Erythroblast (primary cell): ENCODE data around the gene MCF2L.

Source experiments
- DNase-seq, 2 experiments: peaks; one replicate each; lab custom pipeline; 2025; lab: John Stamatoyannopoulos, UW
- GATA1 ChIP-seq: IDR thresholded peaks from 2 replicates; pipeline ENCODE4 v1.6.1; 2011; ENCODE audit warnings: low read depth, mild to moderate bottlenecking, control low read depth, low read length, moderate library complexity
- POLR2A ChIP-seq: IDR thresholded peaks from 2 replicates; pipeline ENCODE4 v1.6.1; 2011; ENCODE audit warnings: mild to moderate bottlenecking, low read length

The MCF2L gene

GRCh38 chr13:113053801-113054604 is 85.0 kb downstream of the MCF2L start:
- TF ChIP-seq GATA1 (no peak), POLR2A (no peak)
- no peak for DNase-seq

GRCh38 chr13:113057084-113057483 is 88.1 kb downstream of the MCF2L start:
- TF ChIP-seq GATA1 (no peak), POLR2A (no peak)
- DNase-seq, result no peak

- DNase-seq, result peak in 1 of 2 experiments; percentile 37
These were observed 88.5 kb downstream of the MCF2L start for GRCh38 chr13:113057559-113057958.

GRCh38 chr13:113058129-113058987 is 89.3 kb downstream of the MCF2L start:
- no peak for TF ChIP-seq POLR2A
- TF ChIP-seq GATA1, result no peak
- peak in 1 of 2 experiments; percentile 24 for DNase-seq

GRCh38 chr13:113058988-113059850 is 90.2 kb downstream of the MCF2L start:
- no peak for TF ChIP-seq GATA1

GRCh38 chr13:113059891-113060290 is 90.9 kb downstream of the MCF2L start:
- DNase-seq, result no peak
- TF ChIP-seq POLR2A (no peak), GATA1 (no peak)

More at GRCh38 chr13:113058988-113059850, 90.2 kb downstream of the MCF2L start:
- no peak for DNase-seq

GRCh38 chr13:113060557-113061270 is 91.7 kb downstream of the MCF2L start:
- no peak for DNase-seq
- no peak for TF ChIP-seq POLR2A
- TF ChIP-seq GATA1, result no peak

GRCh38 chr13:113061271-113061625 is 92.2 kb downstream of the MCF2L start:
- DNase-seq, result no peak
- TF ChIP-seq GATA1 (no peak), POLR2A (no peak)

GRCh38 chr13:113061796-113062425 is 92.9 kb downstream of the MCF2L start:
- no peak for DNase-seq
- TF ChIP-seq GATA1 (no peak), POLR2A (no peak)

- no peak for DNase-seq
- no peak for TF ChIP-seq POLR2A
These were observed 93.7 kb downstream of the MCF2L start for GRCh38 chr13:113062691-113063090.

- DNase-seq, result no peak
These were observed 94.1 kb downstream of the MCF2L start for GRCh38 chr13:113063091-113063491.

GRCh38 chr13:113064000-113064533 is 95.1 kb downstream of the MCF2L start:
- TF ChIP-seq POLR2A (no peak), GATA1 (no peak)
- DNase-seq, result no peak

More at GRCh38 chr13:113063091-113063491, 94.1 kb downstream of the MCF2L start:
- TF ChIP-seq GATA1 (no peak), POLR2A (no peak)
